GM18520 (cell line): ENCODE results near the gene CFAP65.
A peak's percentile ranks its signal among the peaks of the same experiment; 100 is the strongest.

Experiments
- ATAC-seq: cut with Tn5 transposase; IDR thresholded peaks from one replicate; pipeline ENCODE4 v1.9.1; 2021; ENCODE audit not compliant: unreplicated experiment

The CFAP65 gene

GRCh38 chr2:218979846-218980734, 61.2 kb downstream of the CFAP65 start:
- peak; percentile 74 for ATAC-seq

DNA sequence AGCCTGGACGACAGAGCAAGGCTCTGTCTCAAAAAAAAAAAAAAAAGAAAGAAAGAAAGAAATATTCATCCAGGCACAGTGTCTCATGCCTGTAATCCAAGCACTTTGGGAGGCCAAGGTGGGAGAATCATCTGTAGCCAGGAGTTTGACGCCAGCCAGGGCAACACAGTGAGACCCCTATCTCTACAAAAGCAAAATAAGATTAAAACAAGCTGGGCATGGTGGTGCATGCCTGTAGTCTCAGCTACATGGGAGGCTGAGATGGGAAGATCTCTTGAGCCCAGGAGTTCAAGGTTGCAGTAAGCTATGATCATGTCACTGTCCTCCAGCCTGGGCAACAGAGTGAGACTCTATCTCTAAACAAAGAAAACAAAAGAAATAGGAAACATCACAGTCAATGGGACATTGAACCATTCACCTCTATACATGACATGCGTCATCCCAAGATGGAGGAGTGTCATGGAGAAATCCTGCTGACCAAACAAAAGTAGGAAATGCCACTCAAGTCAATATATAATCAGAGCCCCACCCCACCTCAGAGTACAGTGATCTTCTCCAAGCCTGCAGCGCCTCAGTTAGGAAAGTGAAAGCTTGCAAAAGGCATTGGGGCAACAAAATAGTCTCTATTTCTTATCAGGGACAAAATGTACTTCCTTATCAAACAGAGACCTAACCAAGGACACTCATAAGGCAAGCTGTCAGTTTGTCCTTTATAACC, 66.1 kb downstream of the CFAP65 start:
- no peak for ATAC-seq

- no peak for ATAC-seq
These were observed 70.4 kb downstream of the CFAP65 start for GRCh38 chr2:218970894-218971293.

DNA sequence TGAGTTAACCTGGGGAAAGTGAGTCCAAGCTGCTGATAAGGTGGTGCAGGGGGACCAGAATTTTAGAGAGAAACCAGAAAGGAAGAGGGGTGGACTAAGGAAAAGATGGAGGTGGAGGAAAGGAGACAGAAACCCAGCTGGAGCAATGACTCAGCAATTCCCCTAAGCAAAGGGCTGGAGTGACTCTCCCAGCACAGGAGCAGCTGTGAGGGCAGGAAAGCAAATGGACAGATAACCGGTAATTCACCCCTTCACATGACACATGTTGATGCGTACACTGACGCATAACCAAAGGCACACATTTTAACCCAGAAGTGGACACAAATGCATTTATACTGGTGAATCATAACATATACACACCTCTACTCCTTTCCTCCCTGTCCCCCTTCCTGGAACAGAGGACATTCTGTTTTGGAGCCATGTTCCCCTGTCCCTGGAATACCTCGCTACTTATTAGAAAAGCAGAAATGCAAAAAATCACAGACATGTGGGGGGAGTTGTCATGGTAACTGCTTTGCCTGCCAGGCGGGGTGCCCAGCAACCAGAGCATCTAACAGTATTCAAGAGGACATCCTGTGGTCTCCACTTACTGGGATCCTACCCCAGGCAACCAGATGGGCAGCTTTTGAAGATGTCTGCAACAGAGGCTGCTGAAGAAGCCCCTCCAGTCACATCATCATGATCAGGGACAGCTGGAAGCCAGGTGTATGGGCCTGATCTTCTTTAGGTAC, 77.1 kb downstream of the CFAP65 start:
- no peak for ATAC-seq

DNA sequence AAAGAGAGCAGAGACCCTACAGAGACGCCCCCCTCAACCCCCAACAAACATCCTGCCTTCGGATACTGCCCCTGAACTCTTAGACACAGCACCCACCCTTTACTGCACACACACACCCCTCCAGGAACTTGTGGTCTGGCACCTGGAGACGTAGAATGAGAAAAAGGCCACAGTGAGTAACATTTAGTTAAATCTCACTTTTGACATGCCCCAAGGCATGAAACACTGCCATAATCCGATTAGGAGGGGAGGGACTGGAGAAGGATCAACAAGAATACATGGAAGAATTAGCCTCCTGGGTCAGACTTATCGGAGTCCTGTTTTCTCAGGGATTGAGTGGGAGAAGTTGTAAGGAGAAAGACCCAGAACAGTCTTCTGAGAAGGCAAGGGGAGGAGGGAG, 77.7 kb downstream of the CFAP65 start:
- no peak for ATAC-seq

GRCh38 chr2:218962859-218963492, 78.3 kb downstream of the CFAP65 start:
- no peak for ATAC-seq

GRCh38 chr2:218961651-218962570, 79.4 kb downstream of the CFAP65 start:
- no peak for ATAC-seq

DNA sequence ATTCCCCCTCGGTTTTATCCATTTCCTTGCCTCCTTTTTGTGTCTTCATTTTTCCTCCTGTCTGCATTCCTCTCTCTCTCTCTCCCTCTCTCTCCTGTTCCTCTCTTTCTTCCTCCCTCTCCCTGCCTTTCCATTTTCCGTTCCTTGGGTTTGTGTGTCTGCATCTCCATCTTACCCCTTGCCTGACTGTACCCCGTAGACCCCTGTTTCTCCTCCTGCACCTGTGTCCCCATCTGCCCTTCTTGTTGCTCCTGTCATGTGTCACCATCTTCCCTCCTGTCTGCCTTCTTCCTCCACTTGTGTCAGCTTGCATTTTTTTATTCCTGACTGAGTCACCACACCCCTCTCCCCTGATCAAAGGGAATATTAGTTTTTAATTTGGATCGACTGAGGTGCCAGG, 80.1 kb downstream of the CFAP65 start:
- no peak for ATAC-seq

DNA sequence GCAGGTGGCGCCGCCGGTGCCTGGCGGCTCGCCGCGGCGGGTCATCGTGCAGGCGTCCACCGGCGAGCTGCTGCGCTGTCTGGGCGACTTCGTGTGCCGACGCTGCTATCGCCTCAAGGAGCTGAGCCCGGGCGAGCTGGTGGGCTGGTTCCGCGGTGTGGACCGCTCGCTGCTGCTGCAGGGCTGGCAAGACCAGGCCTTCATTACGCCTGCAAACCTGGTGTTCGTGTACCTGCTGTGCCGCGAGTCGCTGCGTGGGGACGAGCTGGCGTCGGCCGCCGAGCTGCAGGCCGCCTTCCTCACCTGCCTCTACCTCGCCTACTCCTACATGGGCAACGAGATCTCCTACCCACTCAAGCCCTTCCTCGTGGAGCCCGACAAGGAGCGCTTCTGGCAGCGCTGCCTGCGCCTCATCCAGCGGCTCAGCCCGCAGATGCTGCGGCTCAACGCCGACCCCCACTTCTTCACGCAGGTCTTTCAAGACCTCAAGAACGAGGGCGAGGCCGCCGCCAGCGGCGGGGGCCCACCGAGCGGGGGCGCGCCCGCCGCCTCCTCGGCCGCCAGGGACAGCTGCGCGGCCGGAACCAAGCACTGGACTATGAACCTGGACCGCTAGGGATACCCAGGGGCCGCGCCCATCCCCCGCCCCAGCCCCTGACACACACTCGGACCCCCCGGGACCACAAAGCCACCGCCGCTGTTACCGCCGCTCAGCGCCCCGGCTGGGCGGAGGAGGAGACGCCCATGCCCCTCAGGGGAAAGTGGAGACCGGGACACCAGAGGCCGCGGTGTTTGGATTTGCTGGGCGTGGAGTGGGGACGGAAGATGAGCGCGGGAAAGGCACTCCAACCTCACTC, 80.8 kb downstream of the CFAP65 start:
- ATAC-seq = no peak

- no peak for ATAC-seq
These were observed 81.5 kb downstream of the CFAP65 start for GRCh38 chr2:218959761-218960308.

- peak; percentile 96 for ATAC-seq
These were observed 82.1 kb downstream of the CFAP65 start, which contains the start of gene CDK5R2 for GRCh38 chr2:218959141-218959731. TSS of gene CDK5R2 (plus strand) at chr2:218959666. CDS start at chr2:218959821, 155 bp downstream.

DNA sequence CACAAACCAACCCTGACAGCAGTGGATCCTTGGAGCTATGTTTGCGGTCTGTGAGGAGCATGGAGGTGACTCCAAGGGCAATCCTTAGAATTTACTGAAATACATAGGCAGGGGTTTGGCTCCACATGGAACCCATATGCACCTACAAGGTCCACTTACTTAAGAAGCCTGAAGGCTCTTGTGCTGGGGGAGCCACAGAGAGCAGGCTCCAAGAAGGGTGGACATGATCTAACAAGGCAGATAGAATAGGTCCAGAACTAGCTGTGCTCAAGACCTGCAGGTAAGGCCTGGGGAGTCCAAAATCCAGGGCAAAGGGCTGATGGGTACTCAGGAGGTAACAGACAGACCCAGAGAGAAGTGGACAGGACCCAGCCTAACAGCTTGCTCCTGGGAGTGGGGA, 83.0 kb downstream of the CFAP65 start:
- no peak for ATAC-seq

DNA sequence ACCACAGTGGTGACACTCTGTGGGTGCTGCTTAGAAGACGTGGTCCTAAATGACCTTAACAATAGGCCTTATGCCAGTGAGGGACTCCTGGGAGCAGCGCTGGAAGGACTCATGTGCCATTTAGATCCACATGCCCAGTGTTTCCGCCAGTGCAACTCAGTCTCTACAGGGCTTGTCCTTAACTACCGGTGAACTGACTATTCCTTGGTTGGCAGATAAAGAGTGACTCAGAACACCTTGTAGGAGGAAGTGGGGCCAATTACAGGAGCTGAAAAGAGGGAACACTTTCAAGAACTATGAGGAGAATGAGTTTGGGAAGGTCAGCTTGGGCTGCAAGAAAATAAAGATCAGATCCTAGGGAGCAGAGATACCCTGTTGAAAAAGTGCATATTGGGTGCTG, 83.6 kb downstream of the CFAP65 start:
- no peak for ATAC-seq

DNA sequence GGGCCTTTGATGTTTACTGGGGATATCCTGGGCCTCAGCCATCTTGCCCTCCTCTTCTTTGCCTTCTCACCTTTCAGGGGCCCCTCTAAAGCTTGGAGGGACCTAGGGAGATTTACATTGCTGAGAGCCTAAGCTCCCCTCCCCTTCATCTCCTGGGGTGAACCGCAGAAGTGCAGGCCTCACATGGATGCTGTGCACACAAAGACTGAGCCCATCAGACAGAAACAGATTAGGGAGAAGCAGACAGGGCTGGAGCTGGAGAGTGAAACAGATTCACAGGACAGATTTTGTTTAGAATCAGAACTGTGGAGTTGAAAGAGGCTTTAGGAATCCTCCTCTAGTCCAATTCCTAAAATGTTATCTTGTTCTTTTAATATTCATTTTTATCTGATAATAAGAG, 85.3 kb downstream of the CFAP65 start:
- no peak for ATAC-seq

DNA sequence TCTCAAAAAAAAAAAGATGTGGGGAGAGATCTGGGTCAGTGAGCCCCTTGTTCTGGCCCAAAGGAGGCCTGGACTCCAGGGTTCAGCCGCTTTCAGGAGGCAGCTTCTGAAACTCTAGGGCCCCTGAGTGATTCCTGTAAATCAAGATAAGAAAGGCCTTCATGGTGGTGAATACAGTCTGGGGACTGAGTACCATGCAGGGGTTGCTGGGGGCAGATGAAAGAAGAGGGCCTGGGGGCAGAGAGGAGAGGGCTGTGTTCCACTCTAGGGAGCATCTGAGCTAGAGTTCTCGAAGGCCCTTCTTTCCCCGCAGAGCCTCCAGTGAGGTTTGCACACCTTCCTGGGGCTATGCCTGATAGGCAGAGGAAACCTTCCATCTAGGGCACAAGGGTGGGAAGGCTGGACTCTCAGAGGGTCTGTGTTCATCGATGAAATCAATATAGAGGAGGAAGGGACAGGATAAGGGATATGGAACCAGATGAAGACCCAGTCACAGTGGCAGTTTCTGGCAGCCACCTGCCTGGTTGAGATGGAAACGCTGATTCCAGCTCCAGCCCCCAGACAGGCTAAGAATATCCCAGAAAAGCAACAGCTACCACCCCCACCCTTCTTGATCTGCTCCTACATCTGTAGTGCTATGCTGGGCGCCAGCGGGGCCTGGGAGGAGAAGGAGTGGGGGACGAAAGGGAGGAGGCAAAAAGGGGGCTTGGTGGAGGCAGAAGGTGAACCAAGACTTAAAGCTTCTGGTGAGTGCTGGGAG, 86.6 kb downstream of the CFAP65 start:
- no peak for ATAC-seq

- ATAC-seq = no peak
These were observed 87.9 kb downstream of the CFAP65 start for GRCh38 chr2:218953366-218953954.
